Neuronal stem cell (in vitro differentiated cells): Measurements from ENCODE around the gene ELF2.

Source experiments
- DNase-seq: peaks from one replicate; pipeline ENCODE4 v3.0.0-alpha.2; 2013; ENCODE audit warnings: low spot score
- H2AFZ ChIP-seq: one replicate; pipeline ENCODE4 v1.6.1; 2013; ENCODE audit warnings: mild to moderate bottlenecking, low read length, inconsistent platforms
- H2AK5ac ChIP-seq: 2 replicates; pipeline ENCODE4 v1.6.1; 2013; ENCODE audit warnings: low read depth, mild to moderate bottlenecking, inconsistent platforms, low read length, moderate library complexity, mixed read lengths
- H2BK120ac ChIP-seq: 2 replicates; pipeline ENCODE4 v1.6.1; 2013; ENCODE audit warnings: low read depth, mild to moderate bottlenecking, inconsistent platforms, low read length, moderate library complexity, mixed read lengths
- H2BK12ac ChIP-seq: one replicate; pipeline ENCODE4 v1.6.1; 2013; ENCODE audit warnings: low read length, inconsistent platforms
- H2BK15ac ChIP-seq: 2 replicates; pipeline ENCODE4 v1.6.1; 2013; ENCODE audit warnings: mild to moderate bottlenecking, low read length, inconsistent platforms, mixed read lengths
- H2BK5ac ChIP-seq: one replicate; pipeline ENCODE4 v1.6.1; 2013; ENCODE audit warnings: inconsistent platforms, mild to moderate bottlenecking, low read length, moderate library complexity
- H3K14ac ChIP-seq: one replicate; pipeline ENCODE4 v1.6.1; 2013; ENCODE audit warnings: low read length, inconsistent platforms
- H3K18ac ChIP-seq: 2 replicates; pipeline ENCODE4 v1.6.1; 2013; ENCODE audit warnings: low read length, inconsistent platforms
- H3K23ac ChIP-seq: 2 replicates; pipeline ENCODE4 v1.6.1; 2013; ENCODE audit warnings: low read depth, mild to moderate bottlenecking, mixed read lengths, low read length, inconsistent platforms; ENCODE audit not compliant: poor library complexity
- H3K27ac ChIP-seq: replicated peaks from 3 replicates; pipeline ENCODE4 v1.5.1; 2013; ENCODE audit warnings: low read length, inconsistent platforms
- H3K27me3 ChIP-seq, 3 experiments: 2 replicates each; pipeline ENCODE4 v1.6.1; 2013; ENCODE audit warnings: low read length in 3 of 3, mild to moderate bottlenecking in 2 of 3, inconsistent platforms in 1 of 3, low read depth in 1 of 3, mixed read lengths in 1 of 3, moderate library complexity in 1 of 3; ENCODE audit not compliant: control insufficient read depth in 3 of 3, insufficient read depth in 3 of 3
- H3K36me3 ChIP-seq, 2 donors: replicated peaks in 1 of 2; 2 replicates each; pipeline ENCODE4 v1.6.1; 2013; ENCODE audit warnings: low read length in 2 of 2; ENCODE audit not compliant: control insufficient read depth in 2 of 2, insufficient read depth in 2 of 2
- H3K4ac ChIP-seq: 2 replicates; pipeline ENCODE4 v1.6.1; 2013; ENCODE audit warnings: inconsistent platforms, mild to moderate bottlenecking, low read length, moderate library complexity
- H3K4me1 ChIP-seq, 2 donors: 1 replicate in 1 of 2; 2 replicates in 1 of 2; pipeline ENCODE4 v1.6.1; 2013; ENCODE audit warnings: low read length in 2 of 2, low read depth in 1 of 2; ENCODE audit not compliant: control insufficient read depth in 2 of 2, insufficient read depth in 1 of 2
- H3K4me2 ChIP-seq: one replicate; pipeline ENCODE4 v1.6.1; 2013; ENCODE audit warnings: mild to moderate bottlenecking, low read length, inconsistent platforms; ENCODE audit not compliant: insufficient read depth, poor library complexity, severe bottlenecking
- H3K4me3 ChIP-seq, 2 donors: 2 replicates each; pipeline ENCODE4 v1.5.1; 2013; ENCODE audit warnings: low read length in 2 of 2, mild to moderate bottlenecking in 2 of 2, inconsistent platforms in 1 of 2, moderate library complexity in 1 of 2
- H3K79me1 ChIP-seq: one replicate; pipeline ENCODE4 v1.6.1; 2013; ENCODE audit warnings: low read depth, mild to moderate bottlenecking, inconsistent platforms, low read length, moderate library complexity
- H3K9ac ChIP-seq: one replicate; pipeline ENCODE4 v1.6.1; 2013; ENCODE audit warnings: mild to moderate bottlenecking, low read depth, low read length, inconsistent platforms; ENCODE audit not compliant: poor library complexity
- H3K9me3 ChIP-seq, 2 donors: replicated peaks in 1 of 2; 2 replicates each; pipeline versions ENCODE3 to v1.6.1; 2013; ENCODE audit warnings: low read length in 2 of 2, mild to moderate bottlenecking in 2 of 2, inconsistent platforms in 1 of 2, low read depth in 1 of 2, mixed read lengths in 1 of 2, moderate library complexity in 1 of 2; ENCODE audit not compliant: control insufficient read depth in 2 of 2, insufficient read depth in 1 of 2
- H4K8ac ChIP-seq: one replicate; pipeline ENCODE4 v1.6.1; 2013; ENCODE audit warnings: low read depth, mild to moderate bottlenecking, inconsistent platforms, low read length, moderate library complexity
- H4K91ac ChIP-seq: one replicate; pipeline ENCODE4 v1.6.1; 2013; ENCODE audit warnings: low read length, low read depth, mild to moderate bottlenecking, inconsistent platforms; ENCODE audit not compliant: poor library complexity
- WGBS, 2 donors: extraction: QIAGEN DNeasy Blood & Tissue Kit; methylation state at CpG; one replicate each; pipeline ENCODE4 v1.1.7; 2013; ENCODE audit warnings: missing lambda C conversion rate in 2 of 2, mixed read lengths in 1 of 2; ENCODE audit not compliant: insufficient read length in 2 of 2, insufficient replicate concordance in 1 of 2; ENCODE audit errors: extremely low coverage in 2 of 2; 5-methylcytosine and 5-hydroxymethylcytosine counted together

ELF2 gene

DNA sequence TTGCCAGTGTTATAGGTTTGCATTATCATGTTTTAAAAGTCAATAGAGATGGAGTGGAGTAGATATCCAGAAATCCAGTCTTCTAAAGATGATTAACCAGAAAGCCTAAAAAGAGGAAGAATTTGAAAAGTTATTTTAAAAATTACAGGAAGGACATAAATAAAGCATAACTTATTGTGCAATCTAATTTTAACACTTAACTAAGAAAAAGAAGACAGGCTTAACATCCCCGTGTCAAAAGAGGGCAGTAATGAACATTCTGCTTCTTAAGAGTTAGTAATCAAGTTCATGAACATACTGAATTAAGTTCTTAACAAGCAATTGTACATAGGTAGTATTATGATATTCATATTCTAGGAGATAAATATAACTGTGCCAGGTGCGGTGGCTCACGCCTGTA, 39.3 kb downstream of the ELF2 start:
- H3K23ac ChIP-seq = no peak overlapping the region
- DNase-seq = no peak
- H2BK15ac ChIP-seq = no peak overlapping the region
- H3K4ac ChIP-seq = no peak overlapping the region
- no peak overlapping the region for H2BK12ac ChIP-seq
- H3K4me3 ChIP-seq = no peak overlapping the region
- WGBS, 2 donors = no CpG with 5 or more reads among the region's 3 CpGs
- no peak overlapping the region for H3K27ac ChIP-seq
- H2BK5ac ChIP-seq = no peak overlapping the region
- no peak overlapping the region for H3K9ac ChIP-seq
- peaks cover 0 to 4% of the 10 kb centered on the region in 2 donors for H3K9me3 ChIP-seq
- no peaks in the 10 kb centered on the region for H3K4me1 ChIP-seq
- no peak overlapping the region for H2AK5ac ChIP-seq
- H3K36me3 ChIP-seq = peaks cover 2 to 53% of the 10 kb centered on the region in 2 donors
- H2AFZ ChIP-seq = no peak overlapping the region
- H3K4me2 ChIP-seq = no peak overlapping the region
- no peaks in the 10 kb centered on the region for H3K27me3 ChIP-seq
- H4K91ac ChIP-seq = no peak overlapping the region
- no peak overlapping the region for H4K8ac ChIP-seq
- H2BK120ac ChIP-seq = no peak overlapping the region
- H3K79me1 ChIP-seq = peaks cover 1% of the 10 kb centered on the region
- H3K18ac ChIP-seq = no peak overlapping the region
- H3K14ac ChIP-seq = no peak overlapping the region

DNA sequence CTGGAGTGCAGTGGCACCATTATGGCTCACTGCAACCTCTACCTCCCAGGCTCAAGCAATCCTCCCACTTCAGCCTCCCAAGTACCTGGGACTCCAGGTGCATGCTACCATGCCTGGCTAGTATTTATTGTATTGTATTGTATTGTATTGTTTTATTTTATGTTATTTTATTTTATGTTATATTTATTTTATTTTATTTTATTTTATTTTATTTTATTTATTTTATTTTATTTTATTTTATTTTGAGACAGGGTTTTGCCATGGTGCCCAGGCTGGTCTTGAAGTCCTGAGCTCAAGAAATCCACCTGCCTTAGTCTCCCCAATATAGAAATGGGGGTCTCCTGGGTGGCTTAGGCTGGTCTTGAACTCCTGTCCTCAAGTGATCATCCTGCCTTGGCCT, 42.6 kb downstream of the ELF2 start:
- Histone ChIP-seq H3K27me3 (no peaks in the 10 kb centered on the region), H3K4me2 (no peak overlapping the region), H3K18ac (no peak overlapping the region), H2BK15ac (no peak overlapping the region), H3K14ac (no peak overlapping the region), H4K91ac (no peak overlapping the region), H3K4me3 (no peak overlapping the region), H3K36me3 (peaks cover 0 to 60% of the 10 kb centered on the region in 2 donors), H3K4me1 (no peaks in the 10 kb centered on the region), H3K79me1 (no peaks in the 10 kb centered on the region), H2BK12ac (no peak overlapping the region), H3K4ac (no peak overlapping the region), H2AK5ac (no peak overlapping the region), H2BK5ac (no peak overlapping the region), H2BK120ac (no peak overlapping the region), H4K8ac (no peak overlapping the region), H3K23ac (no peak overlapping the region), H3K9me3 (peaks cover 0 to 4% of the 10 kb centered on the region in 2 donors), H3K27ac (no peak overlapping the region), H3K9ac (no peak overlapping the region), H2AFZ (no peak overlapping the region)
- no peak for DNase-seq

DNA sequence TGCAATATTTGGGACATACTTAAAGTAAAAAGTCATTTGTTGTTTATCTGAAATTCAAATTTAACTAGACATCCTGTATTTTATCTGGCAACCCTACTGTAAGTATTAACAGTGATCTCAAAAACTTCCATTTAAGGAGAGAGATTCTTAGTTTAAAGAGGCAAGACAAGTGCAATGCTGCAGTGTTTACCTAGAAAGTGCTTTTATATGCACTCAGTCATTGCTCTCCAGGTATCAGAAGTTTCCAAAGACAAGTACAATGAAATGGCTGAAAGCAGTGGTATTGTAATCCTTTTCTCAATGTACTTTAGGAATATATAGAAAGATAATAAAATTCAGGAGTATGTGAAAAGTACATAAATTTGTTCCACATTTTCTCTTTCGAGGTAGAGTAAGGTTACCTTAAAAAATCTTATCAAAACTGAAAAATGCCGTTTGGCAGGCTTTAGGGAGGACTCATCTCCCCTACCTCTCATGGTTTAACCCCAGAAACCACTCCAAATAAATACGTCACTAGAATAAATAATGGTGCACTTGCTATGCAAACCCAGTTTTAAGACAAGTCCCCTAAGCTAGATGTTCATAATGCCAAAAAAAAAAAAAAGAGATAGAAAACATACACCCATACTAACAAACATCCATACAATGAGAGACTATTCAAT, 45.7 kb downstream of the ELF2 start:
- Histone ChIP-seq H3K4me3 (no peak overlapping the region), H3K27ac (no peak overlapping the region), H2AFZ (no peak overlapping the region), H3K9ac (no peak overlapping the region), H2BK5ac (no peak overlapping the region), H3K4ac (no peak overlapping the region), H3K14ac (no peak overlapping the region), H2BK120ac (no peak overlapping the region), H4K8ac (no peak overlapping the region), H4K91ac (no peak overlapping the region), H2BK12ac (no peak overlapping the region), H3K79me1 (no peaks in the 10 kb centered on the region), H3K27me3 (no peaks in the 10 kb centered on the region), H3K18ac (no peak overlapping the region), H3K36me3 (peaks cover 0 to 50% of the 10 kb centered on the region in 2 donors), H2AK5ac (no peak overlapping the region), H3K23ac (no peak overlapping the region), H3K4me1 (no peaks in the 10 kb centered on the region), H3K4me2 (no peak overlapping the region), H3K9me3 (no peaks in the 10 kb centered on the region), H2BK15ac (no peak overlapping the region)
- WGBS, 2 donors = no CpG with 5 or more reads among the region's 3 CpGs
- DNase-seq = no peak

DNA sequence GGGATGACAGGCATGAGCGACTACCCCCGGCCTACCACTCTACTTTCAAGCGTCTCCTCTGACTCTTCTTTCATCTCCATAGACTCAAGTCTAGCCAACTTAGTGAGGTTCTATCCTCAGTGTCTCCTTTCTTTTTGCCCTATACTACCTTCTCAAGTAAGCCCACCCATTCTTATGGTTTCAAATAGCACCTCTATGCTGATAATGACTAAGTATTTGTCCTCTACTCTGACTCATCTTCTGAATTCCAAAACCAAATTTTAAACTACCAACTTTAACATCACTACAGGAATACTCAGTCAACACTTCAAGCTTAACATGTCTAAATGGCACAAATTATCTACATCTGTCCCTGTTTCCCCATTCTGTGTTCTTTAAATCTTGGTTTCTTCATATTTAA, 47.8 kb downstream of the ELF2 start:
- Histone ChIP-seq H3K27ac (no peak overlapping the region), H3K9ac (no peak overlapping the region), H3K14ac (no peak overlapping the region), H3K18ac (no peak overlapping the region), H3K23ac (no peak overlapping the region), H3K4ac (no peak overlapping the region), H4K8ac (no peak overlapping the region), H3K36me3 (peaks cover 0 to 44% of the 10 kb centered on the region in 2 donors), H2AFZ (no peak overlapping the region), H2BK12ac (no peak overlapping the region), H3K4me2 (no peak overlapping the region), H2BK120ac (no peak overlapping the region), H4K91ac (no peak overlapping the region), H2BK5ac (no peak overlapping the region), H3K79me1 (no peaks in the 10 kb centered on the region), H2BK15ac (no peak overlapping the region), H3K4me1 (no peaks in the 10 kb centered on the region), H3K27me3 (no peaks in the 10 kb centered on the region), H3K9me3 (no peaks in the 10 kb centered on the region), H2AK5ac (no peak overlapping the region), H3K4me3 (no peak overlapping the region)
- no CpG with 5 or more reads among the region's 3 CpGs for WGBS, 2 donors
- no peak for DNase-seq
